K562 (cell line): ENCODE results near the gene SENP7.

Source experiments
- CTCF ChIP-seq, 3 experiments: IDR thresholded peaks in 2 of 3; conservative IDR thresholded peaks in 1 of 3; 2 replicates each; pipeline ENCODE4 v1.5.1; 2011 to 2012; ENCODE audit warnings: low read length in 3 of 3, mild to moderate bottlenecking in 3 of 3, control low read depth in 2 of 3, improper control_type of control experiment in 1 of 3, inconsistent platforms in 1 of 3, low read depth in 1 of 3, mixed read lengths in 1 of 3, moderate library complexity in 1 of 3; ENCODE audit not compliant: insufficient read depth in 2 of 3
- DPF2 ChIP-seq: fragments of 450-650 bp; IDR thresholded peaks from 2 replicates; pipeline ENCODE4 v1.6.1; 2016
- SOX6 ChIP-seq: fragments of 450-650 bp; IDR thresholded peaks from 2 replicates; pipeline ENCODE4 v1.6.1; 2014; ENCODE audit warnings: mild to moderate bottlenecking

GRCh38 chr3:101384426-101384825, 128.6 kb downstream of the SENP7 start:
- no peak for TF ChIP-seq CTCF (IDR thresholded peaks at IDR 0.05 in 2 of 3, conservative IDR thresholded peaks at IDR 0.05 in 1 of 3; ENCODE audit: insufficient read depth in 2 of 3, low read depth in 1 of 3, low read length in 3 of 3)
- no peak for TF ChIP-seq DPF2
- TF ChIP-seq SOX6, result no peak
